ENCODE results near the gene ABCF1.

DNA sequence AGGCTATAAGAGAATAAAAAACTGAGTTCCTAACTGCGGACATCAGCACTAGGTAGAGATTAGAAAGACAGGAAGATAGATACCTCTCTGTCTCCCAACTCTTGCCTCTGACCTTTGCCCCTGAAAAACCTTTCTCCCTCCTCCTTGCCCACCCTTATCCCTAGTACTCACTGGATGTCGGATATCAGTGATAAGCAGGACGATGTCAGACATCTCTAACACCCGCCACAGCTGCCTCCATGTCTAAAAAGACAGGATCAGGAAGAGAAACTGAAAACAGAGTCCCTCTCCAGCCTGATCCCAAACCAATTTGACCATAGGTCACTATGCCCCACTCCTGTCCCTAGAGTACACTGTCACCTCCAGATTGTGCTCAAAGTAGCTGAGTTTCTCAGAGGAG, 16.8 kb upstream of the ABCF1 start:
- TF ChIP-seq, protein P1, sequence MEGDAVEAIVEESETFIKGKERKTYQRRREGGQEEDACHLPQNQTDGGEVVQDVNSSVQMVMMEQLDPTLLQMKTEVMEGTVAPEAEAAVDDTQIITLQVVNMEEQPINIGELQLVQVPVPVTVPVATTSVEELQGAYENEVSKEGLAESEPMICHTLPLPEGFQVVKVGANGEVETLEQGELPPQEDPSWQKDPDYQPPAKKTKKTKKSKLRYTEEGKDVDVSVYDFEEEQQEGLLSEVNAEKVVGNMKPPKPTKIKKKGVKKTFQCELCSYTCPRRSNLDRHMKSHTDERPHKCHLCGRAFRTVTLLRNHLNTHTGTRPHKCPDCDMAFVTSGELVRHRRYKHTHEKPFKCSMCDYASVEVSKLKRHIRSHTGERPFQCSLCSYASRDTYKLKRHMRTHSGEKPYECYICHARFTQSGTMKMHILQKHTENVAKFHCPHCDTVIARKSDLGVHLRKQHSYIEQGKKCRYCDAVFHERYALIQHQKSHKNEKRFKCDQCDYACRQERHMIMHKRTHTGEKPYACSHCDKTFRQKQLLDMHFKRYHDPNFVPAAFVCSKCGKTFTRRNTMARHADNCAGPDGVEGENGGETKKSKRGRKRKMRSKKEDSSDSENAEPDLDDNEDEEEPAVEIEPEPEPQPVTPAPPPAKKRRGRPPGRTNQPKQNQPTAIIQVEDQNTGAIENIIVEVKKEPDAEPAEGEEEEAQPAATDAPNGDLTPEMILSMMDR (IDR thresholded peaks at IDR 0.05; ENCODE audit: low read length) = no peak
- TF ChIP-seq EZH2 (optimal IDR thresholded peaks at IDR 0.05; ENCODE audit: low read depth, low read length) (no peak), EZH2phosphoT487 (IDR thresholded peaks at IDR 0.05; ENCODE audit: low read length) (no peak)

Data from MM.1S (cell line).